Measurements from ENCODE around the gene ANKRD13D. TPM values are rescaled to one million over a fixed set of nuclear protein-coding genes. Genes with fewer than 3 reads are reported as not detected.

Gene ANKRD13D
- total RNA-seq, 4 donors from 2014 or later: 46.8 to 158 (median 69.5) TPM

- Histone ChIP-seq H3K4me3 (no peak overlapping the region), H3K27me3 (no peaks in the 10 kb centered on the region), H3K27ac (peak overlapping the region in 1 of 4 donors; percentile 45), H3K36me3 (peaks cover 0 to 95% (median 66%) of the 10 kb centered on the region in 3 donors), H3K4me1 (peaks cover 0 to 33% (median 9%) of the 10 kb centered on the region in 4 donors), H3K9me3 (no peaks in the 10 kb centered on the region)
- 67 to 74% methylated on average over 1 of the region's 1 CpG for WGBS, 2 donors
- TF ChIP-seq EP300 (IDR thresholded peaks at IDR 0.05) (no peak), POLR2A (IDR thresholded peaks at IDR 0.05) (no peak)
- DNase-seq (ENCODE audit: low spot score in 2 of 2): no peak
Measured at GRCh38 chr11:67251841-67252240, 37.3 kb upstream of the ANKRD13D start.

- Histone ChIP-seq H3K36me3 (peaks cover 0 to 94% (median 65%) of the 10 kb centered on the region in 3 donors), H3K27me3 (no peaks in the 10 kb centered on the region), H3K9me3 (no peaks in the 10 kb centered on the region), H3K4me1 (peaks cover 0 to 33% (median 9%) of the 10 kb centered on the region in 4 donors), H3K4me3 (no peak overlapping the region), H3K27ac (peak overlapping the region in 2 of 4 donors; percentile 77 to 78)
- TF ChIP-seq CTCF (IDR thresholded peaks at IDR 0.05) (peak; percentile 9 to 46 (median 29)), EP300 (IDR thresholded peaks at IDR 0.05) (peak in 1 of 2 donors; percentile 30), POLR2A (IDR thresholded peaks at IDR 0.05) (no peak)
- DNase-seq (ENCODE audit: low spot score in 2 of 2): no peak
- WGBS, 2 donors: 54 to 75% methylated on average over 4 of the region's 4 CpGs
Measured at GRCh38 chr11:67252831-67253239, 36.3 kb upstream of the ANKRD13D start.

- TF ChIP-seq POLR2A (IDR thresholded peaks at IDR 0.05) (no peak), EP300 (IDR thresholded peaks at IDR 0.05) (peak in 1 of 2 donors; percentile 44), CTCF (IDR thresholded peaks at IDR 0.05) (no peak)
- Histone ChIP-seq H3K27ac (peak overlapping the region in 3 of 4 donors; percentile 57 to 79 (median 78)), H3K4me1 (peaks cover 0 to 26% (median 9%) of the 10 kb centered on the region in 4 donors), H3K36me3 (peaks cover 0 to 86% (median 60%) of the 10 kb centered on the region in 3 donors), H3K27me3 (no peaks in the 10 kb centered on the region), H3K4me3 (no peak overlapping the region), H3K9me3 (no peaks in the 10 kb centered on the region)
- 72 to 86% methylated on average over 14 of the region's 14 CpGs for WGBS, 2 donors
- no peak for DNase-seq (ENCODE audit: low spot score in 2 of 2)
Measured at GRCh38 chr11:67253872-67254624, 35.1 kb upstream of the ANKRD13D start.

GRCh38 chr11:67254798-67255197 is 34.3 kb upstream of the ANKRD13D start:
- Histone ChIP-seq H3K4me1 (peaks cover 0 to 26% (median 9%) of the 10 kb centered on the region in 4 donors), H3K27ac (peak overlapping the region in 3 of 4 donors; percentile 24 to 79 (median 78)), H3K9me3 (no peaks in the 10 kb centered on the region), H3K4me3 (no peak overlapping the region), H3K27me3 (no peaks in the 10 kb centered on the region), H3K36me3 (peaks cover 0 to 79% (median 59%) of the 10 kb centered on the region in 3 donors)
- no peak for TF ChIP-seq EP300 (IDR thresholded peaks at IDR 0.05)
- no peak for TF ChIP-seq POLR2A (IDR thresholded peaks at IDR 0.05)
- no peak for TF ChIP-seq CTCF (IDR thresholded peaks at IDR 0.05)
- no peak for DNase-seq (ENCODE audit: low spot score in 2 of 2)
- WGBS, 2 donors: 72 to 78% methylated on average over 15 of the region's 15 CpGs

GRCh38 chr11:67255353-67255752 is 33.8 kb upstream of the ANKRD13D start:
- H3K36me3 ChIP-seq: peaks cover 0 to 73% (median 53%) of the 10 kb centered on the region in 3 donors

More at GRCh38 chr11:67255353-67255752, 33.8 kb upstream of the ANKRD13D start:
- no peaks in the 10 kb centered on the region for H3K27me3 ChIP-seq
- TF ChIP-seq EP300 (IDR thresholded peaks at IDR 0.05): no peak
- no peak for TF ChIP-seq CTCF (IDR thresholded peaks at IDR 0.05)
- TF ChIP-seq POLR2A (IDR thresholded peaks at IDR 0.05): no peak
- no peaks in the 10 kb centered on the region for H3K9me3 ChIP-seq
- WGBS, 2 donors: 84 to 94% methylated on average over 10 of the region's 10 CpGs
- H3K4me1 ChIP-seq: peaks cover 0 to 26% (median 9%) of the 10 kb centered on the region in 4 donors
- DNase-seq (ENCODE audit: low spot score in 2 of 2): no peak
- peak overlapping the region in 3 of 4 donors; percentile 24 to 79 (median 78) for H3K27ac ChIP-seq
- H3K4me3 ChIP-seq: no peak overlapping the region

Data from tibial nerve (tissue), 4 donors.